ENCODE data around the gene MX1.

Gene MX1

GRCh38 chr21:41494242-41494641 is 68.2 kb downstream of the MX1 start:
- no peak for DNase-seq

- no peak for DNase-seq
Observed at GRCh38 chr21:41497008-41497407, 71.0 kb downstream of the MX1 start.

- no peak for DNase-seq
Observed at GRCh38 chr21:41497788-41498187, 71.7 kb downstream of the MX1 start.

GRCh38 chr21:41499920-41500319 is 73.9 kb downstream of the MX1 start:
- no peak for DNase-seq

- no peak for DNase-seq
Observed at GRCh38 chr21:41500363-41500762, 74.3 kb downstream of the MX1 start.

- DNase-seq, result no peak
Observed at GRCh38 chr21:41500931-41501381, 74.9 kb downstream of the MX1 start.

GRCh38 chr21:41501919-41502318 is 75.9 kb downstream of the MX1 start:
- DNase-seq, result no peak

GRCh38 chr21:41503331-41503730 is 77.3 kb downstream of the MX1 start:
- no peak for DNase-seq

GRCh38 chr21:41504030-41504429 is 78.0 kb downstream of the MX1 start:
- no peak for DNase-seq

- DNase-seq, result no peak
Observed at GRCh38 chr21:41506005-41506594, 80.1 kb downstream of the MX1 start.

GRCh38 chr21:41506611-41507520 is 80.8 kb downstream of the MX1 start:
- no peak for DNase-seq

- no peak for DNase-seq
Observed at GRCh38 chr21:41507521-41508414, 81.7 kb downstream of the MX1 start, which contains the start of gene TMPRSS2. Gene TMPRSS2 (minus strand): TSS chr21:41508158. CDS start chr21:41498133, 10,025 bp downstream.

- DNase-seq, result no peak
Observed at GRCh38 chr21:41508415-41509144, 82.5 kb downstream of the MX1 start.
